Uterus (tissue), 4 donors: ENCODE measurements around the gene C1R. TPM values are rescaled to one million over a fixed set of nuclear protein-coding genes. Genes with fewer than 3 reads are reported as not detected.

Source experiments
- small RNA-seq: library from RNA; depleted of rRNA; stranded (forward); fragments of <200 nt; gene quantifications from one replicate; pipeline ENCODE3, GENCODE V24; 2016
- total RNA-seq, 4 donors: library from RNA; depleted of rRNA in 3 of 4; stranded (reverse); fragments of >200 nt in 3 of 4; gene quantifications; one replicate each; pipeline versions ENCODE4 v1.1.0 to v1.2.4, GENCODE V29; 2014 to 2023
- donor health status: DM: yes; HTN: yes; CAD: no.

The C1R gene
- total RNA-seq, 4 donors from 2014 or later: 128 to 571 (median 411) TPM

Small RNAs within 50 kb of the gene (small RNA-seq; reads per million reads assigned to genes)
- gene AC006512.1 (not detected), gene RNU6-485P (not detected)

Other genes with a start within 250 kb of the C1R start
- 1 to 10 TPM in 1 of 4 donors, under 1 TPM in 1, not detected in 2; 0.76 to 9.6 TPM for gene CDCA3, start 241.2 kb downstream of the C1R start, total RNA-seq
- gene USP5, start 240.3 kb downstream of the C1R start, total RNA-seq: 10 to 100 TPM; 37.1 to 68.6 (median 52.8) TPM
- 100 to 1,000 TPM; 159 to 307 (median 240) TPM for gene TPI1, start 224.9 kb downstream of the C1R start, total RNA-seq
- 10 to 100 TPM in 1 of 4 donors, 1 to 10 TPM in 3; 2.8 to 11.3 (median 5.0) TPM for gene SPSB2, start 219.1 kb downstream of the C1R start, total RNA-seq
- gene LRRC23, start 187.6 kb downstream of the C1R start, total RNA-seq: 10 to 100 TPM in 2 of 4 donors, 1 to 10 TPM in 1, under 1 TPM in 1; 0.29 to 13.5 (median 10.6) TPM
- gene ENO2, start 177.9 kb downstream of the C1R start, total RNA-seq: 10 to 100 TPM in 3 of 4 donors, 1 to 10 TPM in 1; 9.7 to 84.7 (median 24.4) TPM
- gene ATN1, start 164.5 kb downstream of the C1R start, total RNA-seq: 100 to 1,000 TPM in 1 of 4 donors, 10 to 100 TPM in 3; 10.8 to 283 (median 28.7) TPM
- not detected for gene RNU7-1, start 148.6 kb downstream of the C1R start, total RNA-seq
- 1,000 to 10,000 TPM in 2 of 4 donors, 100 to 1,000 TPM in 2; 259 to 2,496 (median 1,289) TPM for gene C12orf57, start 148.4 kb downstream of the C1R start, total RNA-seq
- gene PTPN6, start 141.1 kb downstream of the C1R start, total RNA-seq: 10 to 100 TPM in 2 of 4 donors, under 1 TPM in 2; 0.59 to 19.8 (median 5.9) TPM
- gene PHB2, start 121.8 kb downstream of the C1R start, total RNA-seq: 100 to 1,000 TPM; 129 to 167 (median 145) TPM
- 10 to 100 TPM; 25.9 to 62.8 (median 44.0) TPM for gene EMG1, start 121.5 kb downstream of the C1R start, total RNA-seq
- 10 to 100 TPM; 10.2 to 45.1 (median 17.1) TPM for gene LPCAT3, start 74.0 kb downstream of the C1R start, total RNA-seq
- 100 to 1,000 TPM; 172 to 554 (median 468) TPM for gene C1S, start 31.7 kb downstream of the C1R start, total RNA-seq
- 100 to 1,000 TPM in 1 of 4 donors, 10 to 100 TPM in 3; 15.4 to 121 (median 37.4) TPM for gene C1RL, start 16.8 kb upstream of the C1R start, total RNA-seq
- 10 to 100 TPM in 1 of 4 donors, 1 to 10 TPM in 2, not detected in 1; 2.4 to 26.5 (median 8.2) TPM for gene RBP5, start 36.4 kb upstream of the C1R start, total RNA-seq
- gene CLSTN3, start 37.9 kb upstream of the C1R start, total RNA-seq: 100 to 1,000 TPM in 1 of 4 donors, 10 to 100 TPM in 3; 48.1 to 113 (median 94.7) TPM
- 10 to 100 TPM; 51.8 to 67.4 (median 58.0) TPM for gene PEX5, start 97.2 kb upstream of the C1R start, total RNA-seq
- not detected for gene ACSM4, start 211.6 kb upstream of the C1R start, total RNA-seq